Measurements from ENCODE around the gene SLC25A36.

SLC25A36 gene

GRCh38 chr3:141020143-141020830, 78.7 kb downstream of the SLC25A36 start:
- Histone ChIP-seq H4K20me1 (no peaks in the 10 kb centered on the region), H3K9me3 (replicated peaks in 1 of 11) (peaks cover 0 to 17% (median 7%) of the 10 kb centered on the region in 11 experiments; a peak in 10 of 22 replicates), H3K36me3 (no peaks in the 10 kb centered on the region), H3K4me3 (no peak overlapping the region), H3K9ac (no peak overlapping the region), H3K27ac (no peak overlapping the region; a peak in 1 of 22 replicates), H3K27me3 (no peaks in the 10 kb centered on the region), H3K4me2 (peak overlapping the region in 9 of 11 experiments; percentile 3 to 67 (median 49); a peak in 15 of 22 replicates), H3K4me1 (peaks cover 0 to 19% (median 10%) of the 10 kb centered on the region in 10 experiments; a peak in 16 of 20 replicates)
- TF ChIP-seq Cebpa-rat (IDR thresholded peaks at IDR 0.05), result 0 out of 22 replicates have a peak, but pooled peaks of 1 of the 11 experiments have one; percentile 4

- no peaks in the 10 kb centered on the region for H3K27me3 ChIP-seq
- peaks cover 0 to 17% (median 7%) of the 10 kb centered on the region in 11 experiments; a peak in 10 of 22 replicates for H3K9me3 ChIP-seq (replicated peaks in 1 of 11)
- H3K4me2 ChIP-seq, result 0 out of 22 replicates have a peak overlapping the region, but pooled peaks of 1 of the 11 experiments have one; percentile 67
- TF ChIP-seq Cebpa-rat (IDR thresholded peaks at IDR 0.05), result no peak
- H3K36me3 ChIP-seq, result no peaks in the 10 kb centered on the region
- H3K4me1 ChIP-seq, result peaks cover 0 to 19% (median 10%) of the 10 kb centered on the region in 10 experiments; a peak in 16 of 20 replicates
- H4K20me1 ChIP-seq, result no peaks in the 10 kb centered on the region
- no peak overlapping the region for H3K4me3 ChIP-seq
- H3K27ac ChIP-seq, result no peak overlapping the region
- H3K9ac ChIP-seq, result no peak overlapping the region
These were observed 79.6 kb downstream of the SLC25A36 start for GRCh38 chr3:141021261-141021660.

Measured in BLaER1 treated with 17β-estradiol and CSF1 and Interleukin-3, amounts not matched to agents 10 nM and 100 nM (cell line).